Ascending aorta (tissue), 2 donors: ENCODE data around the gene CEP41. TPM values are rescaled to one million over a fixed set of nuclear protein-coding genes. Genes with fewer than 3 reads are reported as not detected.
A peak's percentile ranks its signal among the peaks of the same experiment; 100 is the strongest.

ENCODE experiments used
- DNase-seq, 2 donors: peaks; one replicate each; pipeline ENCODE4 v3.0.0-alpha.2; 2019; ENCODE audit warnings: low spot score in 2 of 2
- H3K27ac ChIP-seq, 2 donors: fragments of 200-600 bp; sonication (generic); one replicate each; pipeline ENCODE4 v1.5.1; 2016 to 2017; ENCODE audit warnings: mild to moderate bottlenecking in 1 of 2
- H3K27me3 ChIP-seq: fragments of 200-600 bp; sonication (generic); one replicate; pipeline ENCODE4 v1.5.1; 2017
- H3K36me3 ChIP-seq, 2 donors: fragments of 200-600 bp; sonication (generic); one replicate each; pipeline ENCODE4 v1.5.1; 2016
- H3K4me1 ChIP-seq, 2 donors: fragments of 200-600 bp; sonication (generic); one replicate each; pipeline ENCODE4 v1.5.1; 2016 to 2017; ENCODE audit warnings: mild to moderate bottlenecking in 1 of 2
- H3K4me3 ChIP-seq, 2 donors: fragments of 200-600 bp; sonication (generic); one replicate each; pipeline ENCODE4 v1.5.1; 2016 to 2017; ENCODE audit warnings: mild to moderate bottlenecking in 1 of 2
- H3K9me3 ChIP-seq, 2 donors: fragments of 200-600 bp; sonication (generic); one replicate each; pipeline ENCODE4 v1.5.1; 2016
- CTCF ChIP-seq, 3 experiments: fragments of 200-600 bp in 2 of 3; fragments of 450-650 bp in 1 of 3; sonication (generic) in 2 of 3; IDR thresholded peaks; one replicate each; pipeline ENCODE4 v1.5.1; 2016 to 2019; ENCODE audit warnings: antibody characterized with exemption in 3 of 3, mild to moderate bottlenecking in 1 of 3, moderate library complexity in 1 of 3
- intact Hi-C: fragments of 100-400 bp; cut with DNase I; formaldehyde crosslinking; loops from one replicate; pipeline ENCODE4 v1.15.1; 2023
- total RNA-seq: library from RNA; depleted of rRNA; stranded (reverse); fragments of >200 nt; gene quantifications from one replicate; pipeline ENCODE4 v1.1.0, GENCODE V29; 2016

CEP41 gene
- total RNA-seq, result 4.3 TPM

GRCh38 chr7:130440527-130441365 is at the start of gene CEP41:
TSS of gene CEP41 (minus strand) at chr7:130441016. CDS start at chr7:130440966, 50 bp downstream.
- Histone ChIP-seq H3K27ac (peak within 1 kb of the TSS; percentile 77 to 78), H3K36me3 (no peaks in the 10 kb centered on the region), H3K9me3 (no peaks in the 10 kb centered on the region), H3K4me1 (peaks cover 0 to 3% of the 10 kb centered on the region in 2 donors), H3K27me3 (no peaks in the 10 kb centered on the region), H3K4me3 (peak within 1 kb of the TSS; percentile 76 to 79)
- DNase-seq, result peak; percentile 91 to 98
- intact Hi-C loops, result loop anchor here (1.0 to 5.0 kb wide), 9 partner anchors 43 to 830 kb away; partner anchors contain the start of genes COPG2, KLHDC10, NRF1 and TMEM209
- no peak for TF ChIP-seq CTCF (IDR thresholded peaks at IDR 0.05)

GRCh38 chr7:130490311-130490791 is 49.5 kb upstream of the CEP41 start:
- no peak for TF ChIP-seq CTCF (IDR thresholded peaks at IDR 0.05)
- Histone ChIP-seq H3K4me3 (peak overlapping the region; percentile 52 to 65), H3K27me3 (no peaks in the 10 kb centered on the region), H3K9me3 (no peaks in the 10 kb centered on the region), H3K36me3 (no peaks in the 10 kb centered on the region), H3K27ac (no peak overlapping the region), H3K4me1 (peaks cover 0 to 20% of the 10 kb centered on the region in 2 donors)
- no peak for DNase-seq
- intact Hi-C loops, result no loop called here

- no peak overlapping the region for H3K27ac ChIP-seq
- no peaks in the 10 kb centered on the region for H3K36me3 ChIP-seq
- intact Hi-C loops, result loop anchor here (5.0 kb wide), 2 partner anchors 47 to 212 kb away; partner anchors contain the start of gene CEP41
- H3K4me3 ChIP-seq, result peak overlapping the region in 1 of 2 donors; percentile 6
- DNase-seq, result no peak
- peaks cover 0 to 20% of the 10 kb centered on the region in 2 donors for H3K4me1 ChIP-seq
- TF ChIP-seq CTCF (IDR thresholded peaks at IDR 0.05), result no peak
- H3K9me3 ChIP-seq, result no peaks in the 10 kb centered on the region
- H3K27me3 ChIP-seq, result no peaks in the 10 kb centered on the region
Measured at GRCh38 chr7:130489140-130489983, 48.5 kb upstream of the CEP41 start.

GRCh38 chr7:130488392-130489139 is 47.8 kb upstream of the CEP41 start:
- TF ChIP-seq CTCF (IDR thresholded peaks at IDR 0.05), result no peak
- Histone ChIP-seq H3K36me3 (no peaks in the 10 kb centered on the region), H3K27me3 (no peaks in the 10 kb centered on the region), H3K4me1 (peaks cover 0 to 20% of the 10 kb centered on the region in 2 donors), H3K9me3 (no peaks in the 10 kb centered on the region), H3K4me3 (no peak overlapping the region), H3K27ac (no peak overlapping the region)
- DNase-seq, result no peak
- intact Hi-C loops, result loop anchor here (5.0 kb wide), 2 partner anchors 46 to 211 kb away; partner anchors contain the start of gene CEP41

GRCh38 chr7:130486954-130487436 is 46.2 kb upstream of the CEP41 start:
- no peaks in the 10 kb centered on the region for H3K9me3 ChIP-seq
- no peak for TF ChIP-seq CTCF (IDR thresholded peaks at IDR 0.05)
- H3K36me3 ChIP-seq, result no peaks in the 10 kb centered on the region
- H3K4me1 ChIP-seq, result peaks cover 0 to 20% of the 10 kb centered on the region in 2 donors
- no peaks in the 10 kb centered on the region for H3K27me3 ChIP-seq
- H3K27ac ChIP-seq, result no peak overlapping the region
- peak overlapping the region; percentile 58 to 71 for H3K4me3 ChIP-seq
- DNase-seq, result no peak
- intact Hi-C loops, result loop anchor here (5.0 kb wide), 2 partner anchors 45 to 210 kb away; partner anchors contain the start of gene CEP41
